HG02798 (cell line): ENCODE data around the gene FOXE1.

Source experiments
- ATAC-seq: cut with Tn5 transposase; IDR thresholded peaks from one replicate; pipeline ENCODE4 v1.9.1; 2021; ENCODE audit warnings: mild to moderate bottlenecking; ENCODE audit not compliant: unreplicated experiment, poor library complexity

Gene FOXE1

DNA sequence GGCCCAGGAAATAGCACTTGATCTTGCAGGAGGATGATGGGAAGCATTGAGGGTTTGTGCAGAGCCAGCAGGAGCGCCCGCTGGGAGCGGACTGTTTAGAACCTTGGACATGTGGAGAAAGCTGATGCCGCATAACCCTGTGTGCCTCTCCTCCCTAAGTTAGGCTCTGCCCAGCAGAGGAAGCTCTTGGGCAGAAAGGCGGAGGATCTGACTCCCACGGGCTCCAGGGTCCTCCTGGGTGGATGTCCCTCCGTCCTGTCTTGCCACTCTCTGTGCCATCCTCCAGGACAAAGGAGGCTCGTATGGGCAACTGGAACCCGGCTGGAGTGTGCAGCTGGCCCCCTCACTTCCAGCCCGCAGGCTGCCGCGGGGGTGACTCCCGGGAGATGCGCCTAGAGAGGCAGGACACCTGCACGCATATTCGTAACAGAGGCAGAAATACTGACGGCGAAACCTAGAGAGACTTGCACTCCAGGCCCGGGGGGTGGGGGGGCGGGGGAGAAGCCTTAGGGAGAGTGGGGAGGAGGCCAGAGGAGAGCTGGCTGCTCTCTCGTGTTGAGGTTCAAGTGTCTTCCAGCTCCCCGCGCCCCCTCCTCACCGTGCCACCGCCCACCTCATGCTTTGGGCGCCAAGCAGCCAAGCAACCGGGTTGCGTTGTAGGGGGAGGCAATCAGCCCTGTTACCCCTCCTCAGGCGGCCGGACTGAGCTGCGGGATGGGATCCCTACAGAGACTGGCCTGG is 5.4 kb upstream of the FOXE1 start:
- ATAC-seq: no peak

DNA sequence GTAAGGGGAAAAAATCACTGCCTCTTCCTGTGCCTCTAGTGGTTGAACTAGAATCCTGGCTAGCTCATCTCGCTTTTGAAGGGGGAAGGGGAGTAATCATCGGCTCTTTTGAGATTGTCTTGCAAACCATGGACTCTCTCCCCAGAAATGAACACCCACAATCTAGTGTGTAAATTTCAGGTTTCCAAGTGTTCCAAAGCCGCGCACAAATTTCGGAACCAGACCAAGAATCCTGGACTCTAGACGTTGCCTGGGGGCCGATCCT is 4.9 kb upstream of the FOXE1 start:
- ATAC-seq: no peak

GRCh38 chr9:97848480-97849237 is 4.4 kb upstream of the FOXE1 start:
- ATAC-seq: no peak

DNA sequence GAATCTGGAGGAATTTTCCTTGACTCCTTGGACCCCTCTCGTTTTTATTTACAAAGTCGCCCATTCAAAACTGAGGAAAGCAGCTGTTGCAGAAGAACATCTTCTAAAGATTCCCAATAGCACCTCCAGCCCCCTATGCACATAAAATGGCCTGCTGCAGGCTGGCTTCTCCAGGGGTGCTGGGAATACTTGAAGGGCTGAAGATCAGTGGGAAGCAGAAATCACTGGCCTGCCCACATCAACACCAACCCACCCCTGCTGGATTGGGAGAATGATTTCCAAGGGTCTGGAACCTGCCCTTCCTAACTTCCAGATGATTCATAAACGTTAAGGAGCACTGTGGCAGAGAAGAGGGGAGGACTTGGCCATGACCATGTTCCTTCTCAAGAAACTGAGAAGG is 3.0 kb upstream of the FOXE1 start:
- ATAC-seq: no peak

DNA sequence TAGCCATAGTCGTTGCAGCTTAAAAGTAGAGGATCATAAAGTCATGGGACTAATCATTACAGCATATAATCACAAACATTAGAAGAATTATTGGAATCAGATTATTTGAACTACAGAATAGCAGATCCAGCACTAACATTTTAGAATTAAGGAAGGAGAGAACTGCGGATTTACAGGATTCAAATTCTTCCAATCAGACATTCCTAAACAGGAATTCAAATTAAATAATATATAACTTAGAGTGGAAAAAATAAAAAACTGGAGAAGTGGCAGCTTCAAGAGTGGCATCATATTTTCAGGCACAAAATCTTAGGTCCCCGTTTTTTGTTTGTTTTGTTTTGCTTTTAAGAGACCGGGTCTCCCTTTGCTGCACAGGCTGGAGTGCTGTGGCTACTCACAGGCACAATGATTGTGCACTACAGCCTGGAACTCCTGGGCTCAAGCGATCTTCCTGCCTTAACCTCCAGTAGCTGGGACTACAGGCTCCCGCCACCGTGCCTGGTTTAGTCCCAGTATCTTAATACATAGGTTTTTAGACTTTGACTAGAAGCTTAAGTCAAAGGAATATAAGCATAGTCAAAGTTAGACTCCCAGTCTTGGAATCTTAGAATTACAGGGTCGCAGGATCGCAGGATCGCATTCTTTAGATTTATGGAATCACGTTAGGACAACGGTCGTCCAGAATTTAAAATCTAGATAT is 2.1 kb upstream of the FOXE1 start:
- ATAC-seq: no peak

DNA sequence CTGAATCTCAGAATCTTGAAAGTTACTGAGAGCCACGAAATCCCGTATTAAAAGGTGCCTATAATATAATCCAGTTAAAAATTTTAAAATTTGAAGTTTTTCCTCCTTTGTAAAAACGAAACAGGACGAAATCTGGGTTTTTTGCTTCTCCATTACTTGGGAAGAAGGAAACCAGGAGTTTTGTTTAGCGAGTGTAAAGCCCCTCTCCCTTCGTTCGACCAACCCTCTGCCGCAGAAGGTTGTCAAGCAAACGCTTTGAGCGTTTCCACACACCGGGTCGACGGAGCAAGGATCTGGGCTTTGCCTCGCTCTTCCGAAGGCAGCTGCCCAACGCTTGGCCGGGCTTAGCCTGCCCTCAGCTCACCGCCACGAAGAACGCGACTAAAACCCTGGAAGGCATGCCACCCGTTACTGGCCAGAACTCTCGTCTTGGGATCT is 1.6 kb upstream of the FOXE1 start:
- ATAC-seq: no peak

- ATAC-seq: no peak
Observed at GRCh38 chr9:97852001-97852398, 1.0 kb upstream of the FOXE1 start.

DNA sequence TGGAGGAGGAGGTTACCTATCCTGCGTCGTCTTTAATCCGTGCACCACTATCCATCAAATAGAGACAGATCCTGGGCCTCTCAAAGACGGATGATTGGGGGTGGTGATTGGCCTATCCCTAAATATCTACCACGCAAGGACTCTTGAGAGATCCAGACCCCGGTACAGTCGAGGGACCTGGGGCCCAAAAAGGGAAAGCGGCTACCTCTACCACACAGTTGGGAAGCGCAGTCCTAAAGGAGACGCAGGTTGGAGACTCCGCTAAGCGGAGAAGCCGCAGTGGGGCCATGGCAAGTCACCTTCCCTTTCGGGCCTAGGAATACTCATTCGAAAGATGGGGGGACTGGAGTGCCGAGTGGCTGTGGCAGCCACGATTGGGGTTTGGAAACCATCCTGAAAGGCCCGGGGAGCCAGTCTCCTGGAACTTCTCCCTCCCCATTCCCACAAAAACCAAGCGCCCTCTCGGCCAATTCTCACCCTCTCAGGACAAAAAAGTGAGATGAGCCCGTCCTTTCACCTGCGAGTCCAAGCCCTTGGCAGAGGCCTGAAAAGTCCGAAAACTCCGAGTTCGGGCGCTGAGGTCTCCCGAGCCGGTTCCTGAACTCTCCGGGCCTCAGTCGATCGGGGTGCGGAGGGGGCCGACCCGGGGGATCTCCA is 499 bp upstream of the FOXE1 start:
- no peak for ATAC-seq

DNA sequence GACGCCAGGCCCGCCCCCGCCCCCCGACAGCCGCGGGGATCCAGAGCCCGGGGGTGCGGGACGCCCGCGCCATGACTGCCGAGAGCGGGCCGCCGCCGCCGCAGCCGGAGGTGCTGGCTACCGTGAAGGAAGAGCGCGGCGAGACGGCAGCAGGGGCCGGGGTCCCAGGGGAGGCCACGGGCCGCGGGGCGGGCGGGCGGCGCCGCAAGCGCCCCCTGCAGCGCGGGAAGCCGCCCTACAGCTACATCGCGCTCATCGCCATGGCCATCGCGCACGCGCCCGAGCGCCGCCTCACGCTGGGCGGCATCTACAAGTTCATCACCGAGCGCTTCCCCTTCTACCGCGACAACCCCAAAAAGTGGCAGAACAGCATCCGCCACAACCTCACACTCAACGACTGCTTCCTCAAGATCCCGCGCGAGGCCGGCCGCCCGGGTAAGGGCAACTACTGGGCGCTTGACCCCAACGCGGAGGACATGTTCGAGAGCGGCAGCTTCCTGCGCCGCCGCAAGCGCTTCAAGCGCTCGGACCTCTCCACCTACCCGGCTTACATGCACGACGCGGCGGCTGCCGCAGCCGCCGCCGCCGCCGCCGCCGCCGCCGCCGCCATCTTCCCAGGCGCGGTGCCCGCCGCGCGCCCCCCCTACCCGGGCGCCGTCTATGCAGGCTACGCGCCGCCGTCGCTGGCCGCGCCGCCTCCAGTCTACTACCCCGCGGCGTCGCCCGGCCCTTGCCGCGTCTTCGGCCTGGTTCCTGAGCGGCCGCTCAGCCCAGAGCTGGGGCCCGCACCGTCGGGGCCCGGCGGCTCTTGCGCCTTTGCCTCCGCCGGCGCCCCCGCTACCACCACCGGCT is 1.0 kb downstream of the FOXE1 start:
- no peak for ATAC-seq

- ATAC-seq: no peak
Observed at GRCh38 chr9:97854696-97855485, 1.9 kb downstream of the FOXE1 start.

DNA sequence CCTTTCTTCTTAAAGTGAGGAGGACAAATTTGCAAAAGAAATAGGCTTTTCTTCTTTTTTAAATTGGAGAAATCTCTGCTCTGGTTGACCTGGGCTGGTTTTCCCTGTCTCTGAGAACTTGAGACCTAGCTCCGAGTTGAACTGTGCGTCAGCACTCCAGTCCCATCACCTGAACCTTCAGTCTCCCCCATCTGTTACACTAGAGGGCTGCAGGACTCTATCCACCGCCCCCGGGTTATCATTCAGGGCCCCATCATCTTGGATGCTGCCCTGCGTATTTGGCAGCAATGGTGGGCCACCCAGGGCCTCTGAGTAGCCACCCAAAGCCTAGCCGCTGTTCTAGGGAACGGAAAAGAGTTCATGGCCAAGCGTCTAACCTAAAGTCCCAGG is 2.5 kb downstream of the FOXE1 start:
- ATAC-seq: no peak

- ATAC-seq: no peak
Observed at GRCh38 chr9:97855899-97856298, 2.9 kb downstream of the FOXE1 start.

GRCh38 chr9:97856857-97857605 is 4.0 kb downstream of the FOXE1 start:
- no peak for ATAC-seq

GRCh38 chr9:97857606-97858392 is 4.8 kb downstream of the FOXE1 start:
- ATAC-seq: no peak

- no peak for ATAC-seq
Observed at GRCh38 chr9:97858393-97858713, 5.3 kb downstream of the FOXE1 start.

GRCh38 chr9:97858826-97859225 is 5.8 kb downstream of the FOXE1 start:
- no peak for ATAC-seq

DNA sequence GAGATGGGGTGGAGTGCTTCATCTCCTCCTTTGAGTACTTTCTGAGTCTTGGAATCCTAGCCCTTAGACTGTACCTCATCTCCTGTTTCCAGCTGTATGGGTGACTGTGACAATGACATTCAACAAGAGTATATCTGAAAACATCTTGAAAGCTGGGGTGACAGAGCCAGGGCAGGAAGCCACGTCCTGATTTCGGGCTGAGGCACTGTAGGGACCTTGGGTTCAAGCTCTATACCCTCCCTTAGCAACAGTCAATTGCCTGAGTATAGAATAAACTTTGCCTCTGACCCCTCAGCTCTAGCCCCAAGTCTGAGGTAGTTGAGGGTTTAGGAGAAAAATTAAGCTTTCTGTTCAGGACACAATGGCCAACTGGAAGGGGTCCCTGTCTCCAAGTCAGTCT is 6.3 kb downstream of the FOXE1 start:
- ATAC-seq: no peak
